ENCODE measurements around the gene MYRF.

GRCh38 chr11:61828379-61828628, 75.9 kb downstream of the MYRF start:
- TF ChIP-seq CTCF (conservative IDR thresholded peaks at IDR 0.05): no peak
- TF ChIP-seq ZFX (IDR thresholded peaks at IDR 0.05): no peak

Measured in C4-2B (cell line).